ENCODE results near the gene RSL24D1. TPM values are rescaled to one million over a fixed set of nuclear protein-coding genes. Genes with fewer than 3 reads are reported as not detected.

The RSL24D1 gene
- total and polyA plus RNA-seq, 2 of the 13 experiments (the other 11 are each of a cell fraction or from before 2014, with no cell fraction given), result 58.8 to 100.0 TPM

DNA sequence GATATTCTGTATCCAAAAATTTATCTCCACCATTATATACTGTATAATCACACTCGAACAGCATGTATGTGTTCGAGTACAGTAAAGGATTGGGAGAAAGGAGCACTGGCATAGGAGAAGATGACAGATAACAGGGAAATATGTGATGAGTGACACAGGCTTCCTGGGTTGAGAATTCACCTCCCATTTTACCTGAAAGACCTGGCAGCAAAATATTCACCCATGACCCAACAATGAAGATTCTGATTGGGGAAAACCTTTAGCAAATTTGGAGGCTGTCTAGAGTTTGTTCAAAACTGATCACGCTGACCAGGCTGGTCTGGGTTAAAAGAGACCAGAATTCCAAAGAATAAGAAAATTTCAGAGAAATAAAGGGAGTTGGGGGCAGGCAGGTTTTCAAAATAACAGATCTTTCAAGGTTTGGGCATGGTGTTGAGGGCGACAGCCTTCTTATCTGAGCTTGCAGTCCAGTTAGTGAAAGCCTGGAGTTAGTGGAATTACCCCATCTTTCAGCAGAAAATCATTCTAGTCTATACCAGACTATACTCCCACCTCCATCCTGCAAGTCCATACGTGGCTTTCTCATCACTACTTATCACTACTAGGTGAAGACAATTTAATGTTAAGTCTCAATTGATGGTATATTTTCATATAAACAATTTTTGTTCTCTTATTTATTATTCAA lies 42.8 kb upstream of the RSL24D1 start:
- in situ Hi-C loops (cut with HindIII; ENCODE audit: extremely low pct_ligation_motif_present, low pct_unique_long_range_greater_than_20kb), result no loop called here
- intact Hi-C loops (cut with micrococcal nuclease; ENCODE audit: unreplicated experiment), result no loop called here
- Histone ChIP-seq H4K20me1 (ENCODE audit: insufficient read depth, low read length) (no peaks in the 10 kb centered on the region), H3K4me3 (replicated peaks in 1 of 3; ENCODE audit: insufficient read depth in 1 of 3, low read depth in 2 of 3, low read length in 3 of 3) (no peak overlapping the region), H3K4me1 (ENCODE audit: insufficient read depth, low read length) (peaks cover 7% of the 10 kb centered on the region), H3K79me2 (ENCODE audit: insufficient read depth, low read length) (no peaks in the 10 kb centered on the region), H3K9me3 (ENCODE audit: low read length) (no peaks in the 10 kb centered on the region), H3K36me3 (replicated peaks in 1 of 2; ENCODE audit: control insufficient read depth in 1 of 2, insufficient read depth in 2 of 2, low read length in 2 of 2) (no peaks in the 10 kb centered on the region), H3K9ac (ENCODE audit: insufficient read depth, low read depth, low read length) (no peak overlapping the region), H3K4me2 (ENCODE audit: low read depth, low read length) (no peak overlapping the region), H2AFZ (ENCODE audit: low read length) (no peak overlapping the region), H3K27ac (ENCODE audit: extremely low read length, insufficient read depth, low read length) (no peak overlapping the region), H3K27me3 (ENCODE audit: control insufficient read depth in 1 of 2, insufficient read depth in 2 of 2, low read length in 2 of 2) (no peaks in the 10 kb centered on the region)
- TF ChIP-seq CBX2 (IDR thresholded peaks at IDR 0.05; ENCODE audit: low read depth, low read length) (no peak), CBX2 (CRISPR knock-in tag; IDR thresholded peaks at IDR 0.05; ENCODE audit: low read depth) (no peak), MEF2D (CRISPR knock-in tag; IDR thresholded peaks at IDR 0.05) (no peak), ZBTB20 (CRISPR knock-in tag; IDR thresholded peaks at IDR 0.05; ENCODE audit: borderline replicate concordance, low read depth) (no peak), THAP7 (CRISPR knock-in tag; IDR thresholded peaks at IDR 0.05) (no peak), MBNL3 (CRISPR knock-in tag; conservative IDR thresholded peaks at IDR 0.05) (no peak), ZSCAN22 (CRISPR knock-in tag; IDR thresholded peaks at IDR 0.05) (no peak), ZNF549 (CRISPR knock-in tag; IDR thresholded peaks at IDR 0.05) (no peak)
- no peak for DNase-seq (ENCODE audit: low spot score)
- WGBS (ENCODE audit: low lambda C conversion rate), result 92% methylated on average over 5 of the region's 5 CpGs
- CTCF ChIA-PET (ENCODE audit: low intra/inter-chr PET ratio, low total read pairs), result no interaction called here
- no peak for ATAC-seq
- no TSS peak for BruUV-seq (replicated peaks)
- no peak for FAIRE-seq
- POLR2A ChIA-PET, result no interaction called here

GRCh38 chr15:55238877-55239276 lies 42.1 kb upstream of the RSL24D1 start:
- intact Hi-C loops (cut with micrococcal nuclease; ENCODE audit: unreplicated experiment) (no loop called here), in situ Hi-C loops (cut with HindIII; ENCODE audit: extremely low pct_ligation_motif_present, low pct_unique_long_range_greater_than_20kb) (no loop called here)
- no peak for DNase-seq (ENCODE audit: low spot score)
- H2AFZ ChIP-seq (ENCODE audit: low read length), result no peak overlapping the region
- no peaks in the 10 kb centered on the region for H4K20me1 ChIP-seq (ENCODE audit: insufficient read depth, low read length)
- no peak overlapping the region for H3K4me3 ChIP-seq (replicated peaks in 1 of 3; ENCODE audit: insufficient read depth in 1 of 3, low read depth in 2 of 3, low read length in 3 of 3)
- H3K9me3 ChIP-seq (ENCODE audit: low read length), result no peaks in the 10 kb centered on the region
- H3K27me3 ChIP-seq (ENCODE audit: control insufficient read depth in 1 of 2, insufficient read depth in 2 of 2, low read length in 2 of 2), result no peaks in the 10 kb centered on the region
- FAIRE-seq, result no peak
- no peak for ATAC-seq
- peaks cover 14% of the 10 kb centered on the region for H3K4me1 ChIP-seq (ENCODE audit: insufficient read depth, low read length)
- WGBS (ENCODE audit: low lambda C conversion rate), result 94% methylated on average over 2 of the region's 2 CpGs
- CTCF ChIA-PET (ENCODE audit: low intra/inter-chr PET ratio, low total read pairs), result no interaction called here
- POLR2A ChIA-PET, result no interaction called here
- H3K4me2 ChIP-seq (ENCODE audit: low read depth, low read length), result no peak overlapping the region
- H3K27ac ChIP-seq (ENCODE audit: extremely low read length, insufficient read depth, low read length), result no peak overlapping the region
- no peak overlapping the region for H3K9ac ChIP-seq (ENCODE audit: insufficient read depth, low read depth, low read length)
- no TSS peak for BruUV-seq (replicated peaks)
- H3K36me3 ChIP-seq (replicated peaks in 1 of 2; ENCODE audit: control insufficient read depth in 1 of 2, insufficient read depth in 2 of 2, low read length in 2 of 2), result no peaks in the 10 kb centered on the region
- H3K79me2 ChIP-seq (ENCODE audit: insufficient read depth, low read length), result no peaks in the 10 kb centered on the region
- TF ChIP-seq ZFP41 (CRISPR knock-in tag; IDR thresholded peaks at IDR 0.05; ENCODE audit: borderline replicate concordance), result no peak
- TF ChIP-seq ETS1 (CRISPR knock-in tag; IDR thresholded peaks at IDR 0.05), result no peak
- no peak for TF ChIP-seq SMAD3 (CRISPR knock-in tag; IDR thresholded peaks at IDR 0.05)
- TF ChIP-seq HES4 (CRISPR knock-in tag; IDR thresholded peaks at IDR 0.05; ENCODE audit: borderline replicate concordance), result no peak
- no peak for TF ChIP-seq ZNF256 (CRISPR knock-in tag; conservative IDR thresholded peaks at IDR 0.05)
- TF ChIP-seq ZNF704 (CRISPR knock-in tag; IDR thresholded peaks at IDR 0.05; ENCODE audit: borderline replicate concordance), result no peak
- no peak for TF ChIP-seq ZBTB25 (CRISPR knock-in tag; IDR thresholded peaks at IDR 0.05)
- TF ChIP-seq ZNF558 (CRISPR knock-in tag; IDR thresholded peaks at IDR 0.05; ENCODE audit: borderline replicate concordance), result no peak

Measured in HepG2 (cell line).